NB4 (cell line): ENCODE data around the gene RHOD.
A peak's percentile ranks its signal among the peaks of the same experiment; 100 is the strongest.

Source experiments
- MYC ChIP-seq: IDR thresholded peaks from 2 replicates; pipeline ENCODE4 v1.6.1; 2011; ENCODE audit warnings: low read depth, low read length
- TF ChIP-seq, protein P1 (sequence below): IDR thresholded peaks from one replicate; pipeline ENCODE4 v1.5.1; 2012; ENCODE audit warnings: low read depth, low read length

DNA sequence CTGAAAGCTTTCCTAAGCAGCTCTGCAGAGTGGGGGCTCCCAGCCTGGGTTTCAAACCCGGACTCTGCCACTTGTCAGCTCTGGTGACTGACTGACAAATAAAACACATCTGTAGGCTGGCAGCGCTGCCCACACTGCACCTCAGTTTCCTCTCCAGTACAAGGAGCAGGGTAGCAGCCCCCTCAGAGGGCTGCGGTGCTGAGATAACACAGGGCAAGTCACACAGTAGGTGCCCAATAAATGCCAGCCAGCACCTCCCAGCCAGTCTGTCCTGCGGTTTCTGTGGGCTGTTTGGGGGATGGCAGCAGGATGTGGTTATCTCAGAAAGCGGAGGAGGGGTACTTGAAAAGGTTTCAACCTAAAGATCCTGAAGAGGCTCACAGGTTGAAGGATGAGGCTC lies 32.2 kb upstream of the RHOD start:
- TF ChIP-seq, protein P1, sequence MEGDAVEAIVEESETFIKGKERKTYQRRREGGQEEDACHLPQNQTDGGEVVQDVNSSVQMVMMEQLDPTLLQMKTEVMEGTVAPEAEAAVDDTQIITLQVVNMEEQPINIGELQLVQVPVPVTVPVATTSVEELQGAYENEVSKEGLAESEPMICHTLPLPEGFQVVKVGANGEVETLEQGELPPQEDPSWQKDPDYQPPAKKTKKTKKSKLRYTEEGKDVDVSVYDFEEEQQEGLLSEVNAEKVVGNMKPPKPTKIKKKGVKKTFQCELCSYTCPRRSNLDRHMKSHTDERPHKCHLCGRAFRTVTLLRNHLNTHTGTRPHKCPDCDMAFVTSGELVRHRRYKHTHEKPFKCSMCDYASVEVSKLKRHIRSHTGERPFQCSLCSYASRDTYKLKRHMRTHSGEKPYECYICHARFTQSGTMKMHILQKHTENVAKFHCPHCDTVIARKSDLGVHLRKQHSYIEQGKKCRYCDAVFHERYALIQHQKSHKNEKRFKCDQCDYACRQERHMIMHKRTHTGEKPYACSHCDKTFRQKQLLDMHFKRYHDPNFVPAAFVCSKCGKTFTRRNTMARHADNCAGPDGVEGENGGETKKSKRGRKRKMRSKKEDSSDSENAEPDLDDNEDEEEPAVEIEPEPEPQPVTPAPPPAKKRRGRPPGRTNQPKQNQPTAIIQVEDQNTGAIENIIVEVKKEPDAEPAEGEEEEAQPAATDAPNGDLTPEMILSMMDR = no peak
- TF ChIP-seq MYC = peak; percentile 38; the same call in 1 of the 2 replicates
